ENCODE measurements around the gene PIGC.

- no peak for TF ChIP-seq CTCF (IDR thresholded peaks at IDR 0.05)
- no peak for TF ChIP-seq POLR2A (IDR thresholded peaks at IDR 0.05)
Observed at GRCh38 chr1:172430128-172430454, 13.8 kb downstream of the PIGC start.

Data from adrenal gland (tissue), 5 donors.